ELR (cell line): ENCODE results near the gene WDR82.

Experiments used
- DNase-seq: peaks from one replicate; pipeline ENCODE4 v3.0.0-alpha.2; 2015; ENCODE audit warnings: low read depth

Gene WDR82

DNA sequence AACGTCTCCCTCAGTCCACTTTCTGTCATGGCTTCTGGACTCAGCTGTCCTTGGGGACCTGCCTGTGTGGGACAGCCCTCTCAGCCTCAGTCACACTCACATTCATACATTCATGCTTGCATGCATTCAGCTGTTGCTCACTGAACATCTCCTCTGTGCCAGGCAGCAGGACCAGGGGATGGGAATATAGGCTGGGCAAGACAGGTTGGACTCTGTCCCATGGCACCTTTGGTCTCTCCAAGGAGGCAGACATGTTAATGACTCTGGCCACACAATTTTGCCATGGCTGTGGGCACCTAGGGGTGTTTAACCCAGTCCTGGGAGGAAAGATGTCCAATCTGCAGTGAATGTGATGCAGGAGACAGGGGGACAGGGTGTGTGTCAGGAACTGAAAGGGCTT, 29.9 kb upstream of the WDR82 start:
- no peak for DNase-seq

DNA sequence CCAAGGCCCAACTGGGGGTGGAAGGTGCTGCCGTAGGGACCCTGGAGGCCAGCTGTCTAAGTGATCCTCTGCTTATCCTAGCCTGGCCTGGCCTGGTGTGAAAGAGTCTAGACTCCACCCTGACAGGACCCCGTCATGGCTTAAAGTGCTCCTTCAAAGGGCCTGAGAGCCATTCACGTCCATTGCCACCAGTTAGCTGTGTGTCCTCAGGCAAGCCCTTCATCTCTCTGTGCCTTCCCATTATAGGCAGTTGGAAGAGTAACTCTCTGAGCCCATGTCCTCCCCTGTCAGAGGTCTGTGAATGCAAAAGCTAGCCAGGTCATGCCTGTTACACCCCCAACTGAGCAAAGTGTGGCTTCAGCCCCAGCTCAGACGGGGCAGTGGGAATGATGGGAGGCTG, 28.5 kb upstream of the WDR82 start:
- DNase-seq = no peak

DNA sequence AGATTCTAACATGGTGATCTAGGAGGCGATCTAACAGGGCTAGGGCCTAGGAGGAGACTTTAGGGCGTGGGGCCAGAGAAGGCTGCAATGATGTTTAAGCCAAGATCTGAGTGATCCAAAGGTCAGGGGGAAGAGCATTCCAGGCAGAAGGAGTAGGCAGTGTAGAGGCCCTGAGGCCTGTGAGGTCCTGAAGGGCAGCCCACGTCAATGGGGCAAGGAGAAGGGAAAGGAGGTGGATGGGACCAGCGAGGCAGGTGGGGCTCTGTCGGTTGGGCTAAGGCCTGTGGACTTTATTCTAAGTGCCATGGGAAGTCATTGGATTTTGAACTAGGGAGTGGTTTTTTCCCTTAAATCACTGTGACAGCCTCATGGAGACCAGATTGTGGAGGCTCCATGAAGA, 27.5 kb upstream of the WDR82 start:
- DNase-seq = no peak

DNA sequence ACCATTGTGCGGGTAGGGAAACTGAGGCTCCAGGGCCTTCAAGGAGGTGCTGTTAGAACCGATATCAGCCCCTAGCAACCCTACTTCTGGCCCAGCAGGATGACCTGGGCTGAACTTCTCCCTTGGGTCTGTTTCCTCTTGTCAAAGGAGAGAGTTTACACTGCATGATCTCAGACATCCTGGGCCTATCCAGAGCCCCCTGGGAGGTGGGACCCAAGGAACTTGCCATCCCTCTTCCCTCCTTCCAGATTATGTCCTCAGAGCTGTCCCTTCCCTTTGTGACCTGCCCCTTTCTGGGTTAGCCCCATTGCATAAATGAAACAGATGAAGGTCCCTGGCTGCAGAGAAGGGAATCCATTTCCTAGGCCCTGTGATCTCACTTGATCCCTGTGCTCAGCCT, 25.4 kb upstream of the WDR82 start:
- no peak for DNase-seq

DNA sequence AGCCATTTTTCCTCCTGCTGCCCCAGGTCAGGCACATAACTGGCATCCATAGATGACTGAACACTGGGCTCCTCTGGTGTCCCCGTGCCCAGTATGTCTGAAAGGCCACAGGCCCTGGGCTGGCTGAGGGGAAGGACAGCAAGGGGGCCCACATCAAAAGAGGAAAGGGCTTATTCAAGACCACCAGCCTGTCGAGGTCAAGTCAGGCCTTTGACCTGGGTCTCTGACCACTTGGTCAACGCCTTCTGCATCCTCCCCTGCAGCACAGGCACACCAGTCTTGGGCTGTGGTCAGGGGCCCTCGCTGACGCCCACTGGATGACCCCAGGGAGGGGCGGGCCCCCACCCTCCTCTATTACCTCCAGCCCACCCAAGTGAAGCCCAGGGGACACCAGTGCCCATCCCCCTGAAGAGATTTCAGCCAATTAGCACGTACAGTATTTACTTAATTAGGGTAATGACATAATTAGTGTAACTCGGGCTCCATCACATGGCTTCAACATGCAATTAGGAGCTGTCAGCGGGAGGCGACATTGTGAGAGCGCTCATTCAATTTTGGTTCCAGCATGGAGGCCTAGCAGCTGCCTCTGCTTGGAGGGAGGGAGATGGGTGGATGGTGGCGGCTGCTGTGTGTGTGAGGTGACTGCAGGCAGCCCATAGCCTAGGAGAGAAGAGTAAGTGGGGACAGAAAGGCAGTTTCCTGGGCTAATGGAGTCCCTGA, 24.1 kb upstream of the WDR82 start:
- DNase-seq = no peak

DNA sequence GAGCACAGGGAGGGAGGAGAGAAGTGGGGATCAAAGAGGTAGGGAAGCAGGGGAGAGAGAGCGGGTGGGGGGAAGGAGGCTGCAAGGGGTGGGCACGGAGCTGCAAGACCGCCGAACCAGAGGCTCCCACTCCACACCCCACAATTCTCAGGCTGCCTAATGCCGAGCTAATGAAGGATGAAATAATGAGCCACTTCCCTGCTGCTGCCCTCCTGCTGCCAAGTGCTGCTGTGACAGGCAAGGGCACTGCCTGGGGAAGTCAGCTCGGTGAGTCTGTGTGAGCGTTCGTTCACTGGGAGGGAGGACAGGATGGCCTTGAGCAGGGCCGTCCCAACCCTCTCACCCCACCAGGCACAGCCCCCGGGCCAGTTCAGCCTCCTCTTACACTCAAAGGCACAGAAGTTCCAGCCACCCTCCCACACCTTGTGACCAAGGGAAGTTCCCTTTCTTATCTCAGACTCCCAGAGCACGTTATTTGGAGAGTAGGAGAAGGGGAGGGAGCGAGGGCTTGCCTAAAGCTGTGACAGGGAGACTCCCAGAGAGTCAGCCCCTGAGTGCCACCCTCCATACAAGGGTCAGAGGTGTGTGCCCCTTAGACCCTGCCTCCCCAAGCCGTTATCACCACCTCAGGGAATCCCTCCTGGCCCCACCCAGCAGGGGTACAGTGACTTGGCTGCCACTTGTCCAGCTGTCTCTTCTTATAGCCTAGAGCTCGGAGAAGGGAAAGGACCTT, 21.6 kb upstream of the WDR82 start:
- peak; percentile 44 for DNase-seq

DNA sequence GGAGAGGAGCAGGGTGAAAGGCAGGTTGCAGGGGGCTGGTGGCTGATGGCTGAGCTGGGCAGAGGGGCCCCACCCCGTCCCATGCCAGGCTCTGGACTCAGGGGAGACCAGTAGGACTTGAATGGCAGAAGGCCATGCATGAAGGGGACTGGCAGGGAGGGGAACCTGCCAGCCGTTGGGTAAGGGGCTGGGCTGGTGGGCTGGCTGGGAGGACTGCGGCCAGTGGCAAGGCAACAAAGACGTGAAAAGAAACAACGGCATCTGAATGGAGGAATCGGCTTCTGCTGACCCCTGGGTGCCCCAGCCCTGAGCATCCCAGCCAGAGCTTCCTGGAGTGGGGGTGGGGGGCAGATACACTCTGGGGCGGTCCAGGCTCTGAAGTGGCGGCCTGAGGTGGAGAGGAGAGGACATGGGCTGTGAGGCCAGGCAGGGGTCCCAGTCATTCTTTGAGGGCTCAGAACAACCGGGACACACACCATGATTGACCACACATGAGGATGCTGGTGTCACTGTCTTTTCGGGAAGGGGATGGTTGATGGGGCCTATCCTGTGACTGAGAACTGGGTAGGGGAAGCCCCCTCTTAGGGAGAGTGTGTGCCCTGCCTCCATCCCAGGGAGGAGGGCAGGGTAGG, 20.9 kb upstream of the WDR82 start:
- DNase-seq = no peak

DNA sequence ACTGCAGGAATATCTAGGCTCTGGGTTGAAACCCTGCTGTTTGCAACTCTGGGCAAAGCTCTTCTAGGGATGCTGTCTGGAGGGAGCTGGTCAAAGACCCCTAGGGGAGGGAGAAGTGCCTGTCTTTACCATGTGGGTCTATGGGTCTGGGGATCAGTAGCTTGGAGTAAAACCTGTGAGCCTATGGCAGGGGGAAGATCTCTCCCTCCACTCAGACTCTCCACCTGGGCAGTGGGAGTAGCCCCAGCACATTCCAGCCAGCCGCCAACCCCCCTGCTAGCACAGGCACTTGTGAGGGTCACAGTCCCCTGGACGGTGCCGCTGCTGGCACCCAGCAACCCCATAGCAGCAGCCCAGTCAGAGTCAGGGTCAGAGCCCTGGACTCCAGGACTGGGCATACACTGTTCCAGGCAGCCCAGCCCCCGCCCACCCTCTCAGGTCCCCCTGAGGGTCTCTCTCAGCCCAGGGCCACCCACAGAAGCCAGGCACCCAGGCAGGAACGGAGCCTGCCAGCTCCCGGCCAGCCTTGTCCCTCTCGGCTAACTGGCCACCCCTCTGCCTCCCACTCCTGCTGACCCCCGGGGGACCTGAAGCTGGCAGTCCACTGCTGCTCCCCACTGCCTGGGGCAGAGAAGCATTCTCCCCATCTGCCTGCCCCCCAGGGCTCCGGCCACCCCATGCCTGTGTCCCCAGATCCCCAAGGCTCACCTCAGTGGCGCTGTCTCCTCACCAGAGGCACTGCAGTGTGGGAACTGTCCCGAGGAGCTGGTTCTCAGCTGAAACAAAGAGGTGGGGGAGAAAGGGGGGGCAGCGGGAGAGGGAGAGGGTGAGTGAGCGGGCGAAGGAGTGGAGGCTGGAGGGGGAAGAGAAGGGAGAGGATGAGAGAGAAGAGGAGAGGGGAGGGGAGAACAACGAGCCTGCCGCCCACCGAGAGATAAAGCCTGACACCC, 20.0 kb upstream of the WDR82 start:
- no peak for DNase-seq

DNA sequence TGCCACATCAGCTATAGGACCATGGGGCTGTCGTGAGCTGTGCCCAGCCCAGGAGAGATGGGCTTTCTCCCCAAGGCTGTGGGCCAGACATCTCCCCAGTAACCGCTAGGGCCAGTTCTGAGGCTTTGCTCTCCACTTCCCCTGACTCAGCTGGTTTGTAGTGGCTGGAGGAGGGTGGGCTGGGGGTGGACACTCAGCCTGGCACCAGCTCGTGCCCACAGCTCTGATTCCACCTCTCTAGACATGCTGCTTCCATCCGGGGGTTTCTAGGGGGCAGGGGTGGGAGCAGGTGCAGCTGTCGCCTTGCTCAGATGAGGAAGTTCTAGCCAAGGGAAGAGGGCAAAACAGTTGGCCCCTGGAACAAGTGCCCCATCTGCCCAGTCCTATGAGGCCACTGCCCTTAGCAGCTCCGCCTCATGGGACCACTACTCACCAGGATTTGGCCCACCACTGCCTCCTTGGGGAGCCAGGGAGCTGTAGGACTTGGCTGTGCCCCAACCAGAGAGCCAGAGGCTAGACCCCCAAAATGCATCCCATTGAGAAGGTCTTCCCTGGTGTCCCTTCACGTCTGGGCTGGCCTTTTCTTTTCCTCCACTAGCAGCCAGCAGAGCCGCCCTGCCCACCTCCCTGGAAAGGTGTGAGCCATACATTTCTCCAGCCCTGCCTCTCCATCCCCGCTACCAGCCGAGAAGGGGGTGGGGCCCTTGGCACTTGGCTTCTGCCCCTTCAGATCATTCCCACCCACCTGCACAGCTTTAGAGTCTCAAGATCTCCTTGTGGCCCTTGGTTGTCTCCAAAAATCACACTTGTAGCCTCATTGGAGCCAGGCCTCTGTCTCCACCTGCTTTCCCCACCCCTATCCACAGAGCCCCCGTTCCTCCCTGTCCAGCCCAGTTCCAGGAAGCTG, 19.0 kb upstream of the WDR82 start:
- DNase-seq = no peak

DNA sequence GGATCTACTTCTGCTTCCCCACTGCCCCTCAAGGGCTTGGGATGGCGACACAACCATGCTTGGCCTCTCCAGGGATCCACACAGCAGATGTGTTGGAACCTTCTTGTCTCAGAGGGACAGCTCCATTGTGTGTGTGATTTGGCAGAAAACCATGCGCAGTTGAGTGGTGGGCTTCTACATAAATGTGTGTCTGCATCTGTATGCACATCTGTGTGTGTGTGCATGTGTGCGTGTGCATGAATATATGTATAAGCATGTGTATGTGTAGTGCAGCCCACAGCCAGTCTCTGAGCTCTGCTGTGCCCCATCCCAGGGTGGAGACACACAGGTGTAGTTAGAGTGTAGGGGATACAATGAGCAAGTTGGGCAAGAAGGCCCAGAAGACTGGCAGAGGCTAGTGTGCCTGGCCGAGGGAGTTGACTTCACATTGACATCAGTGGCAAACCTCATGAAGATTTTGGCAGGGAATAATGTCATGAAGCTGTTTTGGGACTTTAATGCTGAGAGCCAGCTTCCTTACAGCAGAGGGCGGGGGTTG, 17.3 kb upstream of the WDR82 start:
- no peak for DNase-seq

DNA sequence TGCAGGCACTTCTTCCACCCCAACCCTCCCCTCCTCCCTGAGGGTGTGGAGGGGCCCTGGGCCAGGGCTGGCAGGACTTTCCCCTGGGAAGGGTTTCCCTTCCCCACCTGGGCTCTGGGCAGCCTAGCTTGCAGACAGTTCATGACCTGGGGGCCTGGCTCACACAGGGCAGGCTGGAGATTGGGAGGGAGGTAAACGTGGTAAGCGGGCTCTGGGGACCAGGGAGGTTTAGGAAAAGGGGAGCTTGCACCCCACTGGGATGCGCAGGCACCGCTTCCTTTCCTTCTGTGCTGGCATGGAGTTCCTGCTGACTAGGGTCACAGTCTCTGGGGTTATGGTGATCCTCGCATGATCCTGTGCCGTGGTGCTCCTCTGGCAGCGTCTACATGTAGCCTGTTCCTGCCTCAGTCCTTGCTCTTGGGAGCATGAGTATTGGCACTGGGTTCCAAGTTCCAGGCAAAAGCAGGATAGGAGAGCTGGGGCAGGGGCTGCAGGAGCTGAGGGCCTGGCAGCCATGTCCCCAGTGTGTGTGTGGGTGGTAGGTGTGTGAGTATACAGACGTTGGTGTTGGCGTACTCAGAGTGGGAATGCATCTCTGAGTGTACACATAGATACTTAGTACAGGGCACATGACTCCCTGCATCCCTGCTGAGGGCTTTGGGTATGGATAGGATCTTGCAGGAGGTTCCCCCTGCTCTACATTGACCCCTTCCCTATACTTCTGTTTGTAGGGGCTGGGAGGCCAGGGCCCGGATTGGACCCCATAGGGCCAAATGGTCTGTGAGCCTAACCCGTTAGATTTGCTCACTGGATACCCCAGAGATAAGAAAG, 16.1 kb upstream of the WDR82 start:
- no peak for DNase-seq

DNA sequence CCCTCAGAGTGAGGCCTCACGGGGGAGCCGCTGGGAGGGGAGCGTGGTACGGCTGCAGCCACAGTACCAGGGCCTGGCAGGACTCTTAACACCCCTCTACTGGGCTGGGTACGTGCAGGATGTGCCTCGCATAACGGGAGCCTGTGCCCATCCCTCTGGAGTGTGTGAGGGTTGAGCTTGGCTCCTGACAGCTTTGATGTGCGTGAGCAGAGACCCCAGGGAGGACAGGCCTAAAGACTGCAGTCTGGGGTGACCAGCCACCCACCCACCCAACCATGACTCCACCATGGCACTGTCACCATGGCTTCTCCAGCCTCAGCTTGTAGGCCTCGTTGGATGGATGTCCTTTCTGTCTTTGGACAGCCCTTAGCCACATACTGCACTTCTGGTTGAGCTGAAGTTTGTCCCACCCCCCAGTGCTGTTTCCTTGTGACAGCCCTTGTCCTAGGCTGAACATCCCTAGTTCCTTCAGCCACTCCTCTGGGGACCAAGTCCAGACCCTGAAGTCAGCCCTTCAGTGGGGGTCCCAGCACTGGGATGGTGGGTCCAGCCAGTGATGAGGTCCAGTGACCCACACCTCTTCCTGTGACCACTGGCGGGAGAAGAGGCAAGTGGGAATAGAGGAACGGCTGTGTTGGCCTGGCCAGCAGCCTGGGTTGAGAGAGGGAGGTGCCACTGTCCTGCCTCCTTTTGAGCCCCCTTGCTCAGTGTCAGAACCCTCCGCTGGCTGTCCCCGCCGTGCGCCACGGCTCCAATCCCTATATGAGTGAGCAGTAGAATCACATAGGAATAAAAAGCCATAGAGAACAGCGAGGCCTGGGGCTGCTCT, 15.3 kb upstream of the WDR82 start:
- no peak for DNase-seq

DNA sequence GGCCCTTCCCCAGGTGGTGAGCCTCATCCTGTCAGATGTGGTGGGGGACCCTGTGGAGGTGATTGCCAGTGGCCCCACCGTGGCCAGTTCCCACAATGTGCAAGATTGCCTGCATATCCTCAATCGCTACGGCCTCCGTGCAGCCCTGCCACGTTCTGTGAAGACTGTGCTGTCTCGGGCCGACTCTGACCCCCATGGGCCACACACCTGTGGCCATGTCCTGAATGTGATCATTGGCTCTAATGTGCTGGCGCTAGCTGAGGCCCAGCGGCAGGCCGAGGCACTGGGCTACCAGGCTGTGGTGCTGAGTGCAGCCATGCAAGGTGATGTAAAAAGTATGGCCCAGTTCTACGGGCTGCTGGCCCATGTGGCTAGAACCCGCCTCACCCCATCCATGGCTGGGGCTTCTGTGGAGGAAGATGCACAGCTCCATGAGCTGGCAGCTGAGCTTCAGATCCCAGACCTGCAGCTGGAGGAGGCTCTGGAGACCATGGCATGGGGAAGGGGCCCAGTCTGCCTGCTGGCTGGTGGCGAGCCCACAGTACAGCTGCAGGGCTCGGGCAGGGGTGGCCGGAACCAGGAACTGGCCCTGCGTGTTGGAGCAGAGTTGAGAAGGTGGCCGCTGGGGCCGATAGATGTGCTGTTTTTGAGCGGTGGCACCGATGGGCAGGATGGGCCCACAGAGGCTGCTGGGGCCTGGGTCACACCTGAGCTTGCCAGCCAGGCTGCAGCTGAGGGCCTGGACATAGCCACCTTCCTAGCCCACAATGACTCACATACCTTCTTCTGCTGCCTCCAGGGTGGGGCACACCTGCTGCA, 14.0 kb upstream of the WDR82 start:
- no peak for DNase-seq

DNA sequence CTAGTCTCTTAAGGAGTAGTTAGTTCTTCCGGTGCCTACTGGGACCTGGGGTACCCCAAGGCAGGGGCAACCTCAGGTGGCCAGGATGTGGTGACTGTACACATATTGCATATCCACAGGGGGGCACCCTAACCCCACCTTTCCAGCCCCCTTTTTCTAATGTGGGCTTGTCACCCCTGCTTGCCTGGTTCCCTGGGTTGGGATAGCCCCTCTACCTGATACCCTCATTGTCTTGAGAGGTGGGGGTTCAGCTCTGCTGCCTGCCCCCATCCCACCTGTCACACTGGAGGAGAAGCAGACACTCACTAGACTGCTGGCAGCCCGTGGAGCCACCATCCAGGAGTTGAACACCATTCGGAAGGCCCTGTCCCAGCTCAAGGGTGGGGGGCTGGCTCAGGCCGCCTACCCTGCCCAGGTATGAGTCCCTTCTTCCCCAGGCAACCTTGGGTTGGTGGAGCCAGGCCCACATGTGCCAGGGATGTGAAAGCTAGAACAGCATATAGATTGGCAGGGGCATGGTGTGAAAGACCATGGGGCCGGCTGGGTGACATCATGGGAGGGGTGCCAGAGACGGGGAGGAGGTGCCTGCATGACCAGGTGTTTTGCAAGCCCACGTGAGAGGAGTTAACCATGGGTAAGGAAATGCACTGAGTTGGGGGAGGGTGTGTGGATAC, 13.2 kb upstream of the WDR82 start:
- peak; percentile 36 for DNase-seq

DNA sequence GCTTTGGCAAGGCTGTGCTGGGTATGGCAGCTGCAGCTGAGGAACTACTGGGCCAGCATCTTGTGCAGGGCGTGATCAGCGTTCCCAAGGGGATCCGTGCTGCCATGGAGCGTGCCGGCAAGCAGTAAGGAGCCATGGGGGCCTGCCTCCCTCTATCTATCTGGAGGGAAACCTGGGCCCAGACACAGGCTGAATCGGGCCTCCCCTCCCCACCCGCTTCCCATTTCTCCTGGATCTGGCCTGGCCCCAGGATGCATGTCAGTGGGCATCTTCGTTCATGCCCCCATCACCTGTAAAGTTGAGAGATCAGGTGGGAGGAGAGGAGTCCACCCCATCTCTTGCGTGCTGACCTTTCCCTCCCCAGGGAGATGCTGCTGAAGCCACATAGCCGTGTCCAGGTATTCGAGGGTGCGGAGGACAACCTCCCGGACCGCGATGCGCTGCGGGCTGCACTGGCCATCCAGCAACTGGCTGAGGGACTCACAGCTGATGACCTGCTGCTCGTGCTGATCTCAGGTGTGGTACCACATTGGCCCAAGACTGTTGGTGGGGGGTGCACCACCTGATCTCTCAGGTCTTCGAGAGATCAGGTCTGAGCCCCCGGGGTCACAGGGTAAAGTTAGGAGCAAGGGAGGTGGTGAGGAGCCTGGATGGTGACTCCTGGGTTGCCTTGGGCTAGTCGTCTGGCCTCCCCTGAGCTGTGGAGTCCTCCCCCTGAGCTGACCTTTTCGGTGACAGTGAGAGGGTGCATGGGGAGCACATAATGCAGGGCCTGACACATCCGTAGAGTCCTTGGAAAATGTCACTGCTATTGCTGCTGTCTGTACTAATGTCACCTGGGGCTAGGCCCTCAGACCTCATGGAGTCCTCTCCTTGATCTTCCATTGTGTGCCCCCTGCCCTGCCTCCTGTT, 12.4 kb upstream of the WDR82 start:
- DNase-seq = no peak
